HL-60 (cell line): ENCODE measurements around the gene CDC73.

ENCODE experiments used
- CTCF ChIP-seq: IDR thresholded peaks from one replicate; pipeline ENCODE4 v1.5.1; 2011; ENCODE audit warnings: low read length, control low read depth, inconsistent platforms; ENCODE audit not compliant: insufficient read depth
- GABPA ChIP-seq: IDR thresholded peaks from 2 replicates; pipeline ENCODE4 v1.6.1; 2012; ENCODE audit warnings: low read depth
- POLR2AphosphoS5 ChIP-seq: IDR thresholded peaks from 2 replicates; pipeline ENCODE4 v1.6.1; 2012; ENCODE audit warnings: low read depth
- REST ChIP-seq: IDR thresholded peaks from 2 replicates; pipeline ENCODE4 v1.6.1; 2012; ENCODE audit warnings: low read depth; ENCODE audit not compliant: insufficient replicate concordance
- SPI1 ChIP-seq: IDR thresholded peaks from 2 replicates; pipeline ENCODE4 v1.6.1; 2012; ENCODE audit warnings: low read depth, mild to moderate bottlenecking, borderline replicate concordance

GRCh38 chr1:193251950-193252349 lies 130.1 kb downstream of the CDC73 start:
- TF ChIP-seq CTCF (no peak), POLR2AphosphoS5 (no peak), REST (no peak), GABPA (no peak), SPI1 (no peak)
